Osteocyte (in vitro differentiated cells): ENCODE measurements around the gene GLUD2. TPM values are rescaled to one million over a fixed set of nuclear protein-coding genes. Genes with fewer than 3 reads are reported as not detected.
"Not testable (repeated sequence)": the region's sequence is repeated elsewhere in the genome, so short reads cannot be mapped to it uniquely, and the experiment has no call there.

Experiments
- DNase-seq: peaks from one replicate; pipeline ENCODE4 v3.0.0; 2021; ENCODE audit warnings: mixed read lengths; ENCODE audit not compliant: unreplicated experiment; ENCODE audit errors: extremely low spot score
- H3K27ac Mint-ChIP-seq: one replicate; pipeline ENCODE4 v1.8.0; 2021; ENCODE audit warnings: mild to moderate bottlenecking, mixed read lengths; ENCODE audit not compliant: unreplicated experiment
- H3K27me3 Mint-ChIP-seq: one replicate; pipeline ENCODE4 v1.8.0; 2021; ENCODE audit warnings: mixed read lengths; ENCODE audit not compliant: unreplicated experiment
- H3K36me3 Mint-ChIP-seq: one replicate; pipeline ENCODE4 v1.8.0; 2021; ENCODE audit warnings: mixed read lengths; ENCODE audit not compliant: unreplicated experiment
- H3K4me1 Mint-ChIP-seq: one replicate; pipeline ENCODE4 v1.8.0; 2021; ENCODE audit warnings: mixed read lengths; ENCODE audit not compliant: unreplicated experiment
- H3K4me3 Mint-ChIP-seq: one replicate; pipeline ENCODE4 v1.8.0; 2021; ENCODE audit warnings: mild to moderate bottlenecking, moderate library complexity, mixed read lengths; ENCODE audit not compliant: unreplicated experiment
- H3K9me3 Mint-ChIP-seq: one replicate; pipeline ENCODE4 v1.8.0; 2021; ENCODE audit warnings: mixed read lengths; ENCODE audit not compliant: unreplicated experiment
- CTCF ChIP-seq: fragments of 200-600 bp; sonication (generic); IDR thresholded peaks from 2 replicates; pipeline ENCODE4 v1.5.0; 2021; ENCODE audit warnings: antibody characterized with exemption, mild to moderate bottlenecking, moderate library complexity
- total RNA-seq: library from RNA; stranded (reverse); gene quantifications from 2 replicates; pipeline ENCODE4 v1.2.1, GENCODE V29; 2021

Gene GLUD2
- total RNA-seq, 1 donor from 2014 or later: 0.40 TPM

- Mint-ChIP-seq H3K4me3 (no peak overlapping the region), H3K36me3 (no peaks in the 10 kb centered on the region), H3K9me3 (no peaks in the 10 kb centered on the region), H3K27ac (no peak overlapping the region), H3K27me3 (peaks cover 2% of the 10 kb centered on the region), H3K4me1 (no peaks in the 10 kb centered on the region)
- DNase-seq: no peak
- TF ChIP-seq CTCF: no peak
These were observed 4.7 kb downstream of the GLUD2 start for GRCh38 chrX:121052122-121052521.

- no peak overlapping the region for H3K4me3 Mint-ChIP-seq
- no peak overlapping the region for H3K27ac Mint-ChIP-seq
- TF ChIP-seq CTCF: no peak
- no peaks in the 10 kb centered on the region for H3K27me3 Mint-ChIP-seq
- no peaks in the 10 kb centered on the region for H3K4me1 Mint-ChIP-seq
- DNase-seq: no peak
- H3K36me3 Mint-ChIP-seq: no peaks in the 10 kb centered on the region
- H3K9me3 Mint-ChIP-seq: peaks cover 44% of the 10 kb centered on the region
These were observed 14.9 kb downstream of the GLUD2 start for GRCh38 chrX:121062289-121062688.

GRCh38 chrX:121064579-121064978 is 17.2 kb downstream of the GLUD2 start:
- no peak overlapping the region for H3K27ac Mint-ChIP-seq
- no peaks in the 10 kb centered on the region for H3K4me1 Mint-ChIP-seq
- TF ChIP-seq CTCF: no peak
- peaks cover 33% of the 10 kb centered on the region for H3K9me3 Mint-ChIP-seq
- no peaks in the 10 kb centered on the region for H3K27me3 Mint-ChIP-seq
- H3K4me3 Mint-ChIP-seq: no peak overlapping the region
- no peaks in the 10 kb centered on the region for H3K36me3 Mint-ChIP-seq
- no peak for DNase-seq

- not testable (repeated sequence) for H3K4me1 Mint-ChIP-seq, H3K27me3 Mint-ChIP-seq, H3K36me3 Mint-ChIP-seq, DNase-seq, H3K27ac Mint-ChIP-seq, H3K4me3 Mint-ChIP-seq
- H3K9me3 Mint-ChIP-seq: peaks cover 18% of the 10 kb centered on the region
These were observed 36.8 kb downstream of the GLUD2 start for GRCh38 chrX:121084247-121084646.

GRCh38 chrX:121084903-121085611 is 37.6 kb downstream of the GLUD2 start:
- DNase-seq: no peak
- no peak for TF ChIP-seq CTCF
- no peaks in the 10 kb centered on the region for H3K36me3 Mint-ChIP-seq
- no peak overlapping the region for H3K27ac Mint-ChIP-seq
- H3K4me1 Mint-ChIP-seq: no peaks in the 10 kb centered on the region
- H3K9me3 Mint-ChIP-seq: peaks cover 23% of the 10 kb centered on the region
- peaks cover 2% of the 10 kb centered on the region for H3K27me3 Mint-ChIP-seq
- no peak overlapping the region for H3K4me3 Mint-ChIP-seq

- H3K9me3 Mint-ChIP-seq: peaks cover 23% of the 10 kb centered on the region
- peaks cover 2% of the 10 kb centered on the region for H3K27me3 Mint-ChIP-seq
- DNase-seq: no peak
- TF ChIP-seq CTCF: no peak
- H3K4me3 Mint-ChIP-seq: no peak overlapping the region
- no peak overlapping the region for H3K27ac Mint-ChIP-seq
- H3K36me3 Mint-ChIP-seq: no peaks in the 10 kb centered on the region
- H3K4me1 Mint-ChIP-seq: no peaks in the 10 kb centered on the region
These were observed 38.2 kb downstream of the GLUD2 start for GRCh38 chrX:121085612-121086010.
